Stimulated activated CD4-positive, alpha-beta T cell treated with anti-CD3 and anti-CD28 coated beads, Interleukin-4, amount 100 ng/mL, for 48 hours (primary cell): ENCODE measurements around the gene FOXA2.
"Not testable (repeated sequence)": the region's sequence is repeated elsewhere in the genome, so short reads cannot be mapped to it uniquely, and the experiment has no call there.

Experiments
- DNase-seq, 2 donors: peaks; one replicate each; pipeline ENCODE4 v3.0.0-alpha.2; 2020; ENCODE audit warnings: low read depth in 2 of 2

FOXA2 gene

DNA sequence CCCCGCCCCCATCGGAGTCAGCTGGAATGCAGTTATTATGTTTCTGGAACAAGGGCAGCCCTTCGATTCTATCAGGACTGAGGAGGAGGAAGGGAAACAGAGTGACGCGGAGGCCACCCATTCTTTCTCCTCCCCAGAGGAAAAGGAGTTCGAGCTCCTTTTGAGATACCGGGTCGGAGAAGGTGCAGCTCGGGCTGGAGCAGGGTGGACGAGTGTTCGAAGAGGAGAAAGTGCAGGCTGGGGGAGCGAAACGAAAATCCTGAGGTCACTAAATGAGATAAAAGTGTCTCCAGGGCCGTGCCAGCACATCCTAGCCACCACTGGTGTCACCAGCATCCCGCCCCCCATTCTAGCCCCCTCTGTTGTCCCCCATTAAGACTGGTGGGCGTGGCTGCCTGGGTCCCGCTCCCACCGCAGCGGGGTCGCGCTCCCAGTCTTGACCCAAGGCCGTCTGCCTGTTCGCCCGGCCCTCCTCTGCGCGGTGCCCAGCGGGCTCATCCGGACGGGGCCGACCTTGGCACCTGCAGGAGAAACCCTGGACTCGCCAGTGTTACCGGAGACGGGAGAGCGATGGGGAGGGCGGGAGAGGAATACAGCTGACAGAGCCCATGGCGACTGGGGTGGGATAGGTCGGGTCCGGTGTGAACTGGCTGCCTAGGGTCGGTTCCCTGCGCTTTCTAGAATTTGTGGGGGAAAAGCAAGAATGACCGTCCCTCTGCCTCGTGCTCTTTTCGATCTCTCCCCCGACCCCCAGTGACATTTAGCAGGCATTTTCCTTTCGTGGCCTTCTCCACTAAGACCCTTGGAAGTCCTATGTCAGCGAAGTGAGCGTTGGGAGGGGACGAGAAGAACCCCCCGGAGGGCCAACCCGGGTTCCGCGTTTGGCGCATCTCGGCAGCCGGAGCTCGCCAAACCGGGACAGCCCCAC is 16.2 kb downstream of the FOXA2 start:
- no peak for DNase-seq

DNA sequence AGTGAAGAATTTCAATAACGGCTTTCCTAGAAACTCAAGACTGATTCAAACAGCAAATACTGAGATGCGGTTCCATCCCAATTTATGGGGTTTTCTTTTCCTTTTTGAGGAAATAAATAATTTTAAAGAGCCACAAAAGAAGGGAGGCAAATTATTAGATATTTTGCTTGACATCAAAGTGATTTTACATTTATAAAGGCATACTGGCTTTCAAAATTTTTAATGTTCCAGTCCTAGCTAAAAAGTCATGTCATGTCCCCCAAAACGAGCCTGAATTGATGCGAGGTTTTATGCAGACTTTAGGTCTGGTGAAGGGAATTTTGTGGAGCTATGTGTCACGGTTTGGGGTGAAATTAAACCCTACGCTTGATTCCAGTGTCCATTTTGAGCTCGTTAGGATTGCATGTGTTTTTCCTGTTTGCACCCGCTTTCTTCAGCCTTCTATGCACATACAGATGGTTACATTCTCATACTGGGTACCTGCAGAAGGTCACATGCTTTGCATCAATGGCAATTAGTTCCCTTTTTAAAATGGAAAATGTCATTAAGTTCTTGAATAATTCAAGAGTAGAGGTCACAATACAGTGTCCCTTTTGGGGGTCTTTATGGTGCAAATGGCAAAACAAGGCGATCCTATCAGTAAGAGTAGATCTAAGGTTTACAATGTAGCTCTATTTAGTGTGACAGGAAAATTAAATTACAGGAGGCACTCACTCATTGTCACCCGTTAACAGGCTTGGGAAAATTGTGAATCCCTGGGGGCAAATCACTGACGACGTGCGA is 17.3 kb downstream of the FOXA2 start:
- no peak for DNase-seq

DNA sequence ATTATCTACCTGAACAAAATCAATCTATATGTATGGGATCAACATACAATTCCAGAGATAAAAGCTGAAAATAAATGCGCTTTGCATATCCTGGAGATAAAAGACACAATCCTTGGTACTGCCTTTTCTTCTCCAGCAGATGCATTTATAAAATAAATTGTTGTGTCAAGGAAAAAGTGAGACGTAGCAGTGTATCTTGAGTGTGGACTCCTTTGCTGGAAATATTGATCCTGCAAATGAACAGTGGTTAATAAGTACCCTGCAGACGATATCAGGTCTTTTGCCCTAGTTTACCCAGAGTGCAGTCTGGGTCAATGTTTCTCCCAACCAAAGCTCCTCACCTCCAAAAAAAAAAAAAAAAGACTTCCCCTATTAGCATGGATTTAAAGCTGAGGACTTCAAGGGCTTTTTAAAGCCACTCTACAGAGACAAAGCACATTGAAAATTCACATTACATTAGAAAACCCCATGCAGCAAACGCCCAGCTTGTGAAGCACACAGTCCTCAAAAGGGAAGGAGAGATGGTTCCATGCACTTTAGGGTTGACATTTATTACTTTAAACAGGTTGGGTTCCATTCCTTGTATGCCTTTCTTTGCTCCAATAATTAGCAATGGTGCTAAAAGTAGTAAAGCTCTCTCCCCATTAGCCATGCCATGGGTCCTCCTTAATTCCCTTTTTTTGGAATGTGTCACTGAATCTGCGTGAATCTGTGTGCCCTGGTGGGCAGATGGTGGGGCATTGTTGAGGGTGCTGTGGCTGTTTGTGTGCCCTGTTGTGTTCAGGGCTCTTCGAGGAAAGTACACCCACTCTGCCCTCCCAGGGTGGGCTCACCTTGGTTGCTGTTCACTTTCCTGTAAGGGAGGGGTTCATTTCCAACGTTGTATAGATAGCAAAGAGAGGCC is 21.1 kb downstream of the FOXA2 start:
- no peak for DNase-seq

- DNase-seq = no peak
These were observed 21.8 kb downstream of the FOXA2 start for GRCh38 chr20:22562620-22563019.

GRCh38 chr20:22561965-22562577 is 22.3 kb downstream of the FOXA2 start:
- no peak for DNase-seq

- no peak for DNase-seq
These were observed 23.6 kb downstream of the FOXA2 start for GRCh38 chr20:22560817-22561216.

DNA sequence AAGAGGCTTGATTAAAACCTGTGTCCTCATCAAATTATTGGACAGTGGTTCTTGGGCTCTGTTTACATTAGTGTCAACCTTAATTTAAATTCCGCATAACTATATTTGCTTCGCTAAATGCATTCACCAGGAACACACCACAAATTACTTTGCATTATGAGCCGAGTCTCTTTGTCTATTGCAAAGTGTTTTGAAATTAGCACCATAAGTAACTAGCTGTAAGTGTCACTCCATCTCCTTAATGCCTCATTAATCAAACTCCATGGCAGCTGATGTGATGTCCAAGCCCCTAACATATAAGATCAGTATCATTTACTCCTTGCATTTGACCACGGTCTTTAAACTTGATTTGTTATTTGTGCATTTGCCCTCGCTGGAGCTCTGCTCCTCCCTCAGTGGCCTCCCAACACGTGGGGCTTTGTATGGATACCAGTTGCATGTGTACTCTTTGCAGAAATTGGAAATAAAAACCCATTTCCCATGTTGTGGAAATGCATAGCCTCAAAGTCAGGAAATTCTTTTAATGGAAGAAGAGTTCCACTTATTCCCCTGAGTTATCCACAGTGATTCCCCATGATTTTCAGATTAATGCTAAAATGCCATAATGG is 24.6 kb downstream of the FOXA2 start:
- no peak for DNase-seq

DNA sequence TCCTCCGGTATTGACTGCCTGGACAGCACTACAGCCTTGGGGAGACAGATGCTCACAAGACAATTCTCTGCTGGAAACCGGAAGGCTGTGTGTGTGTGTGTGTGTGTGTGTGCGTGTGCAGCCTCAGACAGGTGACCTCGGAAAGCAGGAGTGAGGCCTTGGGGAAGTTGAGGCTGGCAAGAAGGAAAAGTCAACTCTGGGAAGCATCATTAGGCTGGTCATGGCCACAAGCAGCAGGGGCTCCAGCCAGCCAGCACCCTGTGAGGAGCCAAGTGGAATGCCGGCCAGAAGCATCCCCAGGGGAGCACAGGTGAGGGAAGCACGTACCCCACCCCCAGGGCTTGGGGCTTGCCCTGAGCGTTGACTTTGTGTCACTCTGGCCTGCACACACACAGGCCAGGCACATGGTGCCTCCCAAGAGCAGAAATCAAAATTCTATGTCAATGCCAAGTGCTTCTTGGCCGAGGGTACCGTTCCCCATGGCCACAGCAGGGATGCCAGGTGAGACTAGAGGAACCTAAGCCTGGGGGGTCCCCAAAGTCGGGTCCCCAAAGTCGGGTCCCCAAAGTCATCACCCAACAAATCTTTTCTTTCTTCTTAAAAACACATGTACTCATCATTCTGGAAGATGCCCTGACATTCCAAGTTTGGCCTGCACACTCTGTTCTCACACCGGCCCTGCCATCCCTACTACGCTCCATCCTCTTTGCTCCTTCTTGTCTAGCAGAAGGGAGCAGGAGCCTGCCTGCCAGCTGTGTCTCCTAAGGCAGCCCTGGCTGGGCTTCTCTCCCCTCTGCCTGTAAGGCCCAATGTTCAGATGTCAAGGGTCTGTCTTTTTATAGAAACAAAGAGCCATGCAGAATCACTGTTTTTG is 26.7 kb downstream of the FOXA2 start:
- no peak for DNase-seq

- no peak for DNase-seq
These were observed 27.8 kb downstream of the FOXA2 start for GRCh38 chr20:22556565-22557056.

GRCh38 chr20:22555791-22556564 is 28.4 kb downstream of the FOXA2 start:
- DNase-seq = no peak

DNA sequence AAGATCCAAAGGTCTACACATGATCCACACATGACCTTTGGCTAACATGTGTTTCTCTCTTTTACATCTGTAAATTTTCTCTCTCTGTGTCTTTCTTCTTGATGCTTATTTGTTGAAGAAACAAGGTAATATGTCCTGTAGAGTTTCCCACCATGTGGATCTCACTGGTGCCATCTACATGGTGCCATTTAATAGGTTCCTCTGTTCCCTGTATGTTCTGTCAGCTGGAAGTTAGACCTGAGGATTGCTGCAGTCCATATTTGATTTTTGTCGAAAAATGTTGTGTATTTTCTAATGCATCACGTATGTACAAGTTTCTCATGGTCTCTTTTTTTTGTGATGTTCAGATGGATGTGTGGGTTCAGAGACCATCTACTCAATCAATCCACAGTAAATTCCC is 30.0 kb downstream of the FOXA2 start:
- DNase-seq = no peak

GRCh38 chr20:22550514-22550913 is 33.9 kb downstream of the FOXA2 start:
- not testable (repeated sequence) for DNase-seq

DNA sequence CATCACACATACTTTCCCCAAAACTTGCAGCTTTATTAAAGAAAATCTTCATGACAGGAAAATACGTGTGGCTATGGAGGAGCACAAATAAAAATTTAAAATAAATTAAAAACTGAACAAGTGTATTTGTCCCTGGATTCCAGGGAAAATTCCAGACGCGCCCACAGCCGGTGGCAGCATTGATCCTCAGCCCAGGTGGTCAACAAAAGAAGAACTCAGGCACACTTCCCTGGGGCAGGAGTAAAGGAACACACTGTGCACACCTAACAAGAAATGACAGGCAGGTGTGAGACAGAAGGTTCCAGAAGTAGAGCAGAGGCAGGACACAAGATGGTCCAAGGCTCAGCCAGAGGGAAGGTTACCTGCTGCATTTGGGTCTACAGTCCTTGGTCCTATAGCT is 36.3 kb downstream of the FOXA2 start:
- DNase-seq = no peak

GRCh38 chr20:22546344-22546743 is 38.0 kb downstream of the FOXA2 start:
- no peak for DNase-seq

DNA sequence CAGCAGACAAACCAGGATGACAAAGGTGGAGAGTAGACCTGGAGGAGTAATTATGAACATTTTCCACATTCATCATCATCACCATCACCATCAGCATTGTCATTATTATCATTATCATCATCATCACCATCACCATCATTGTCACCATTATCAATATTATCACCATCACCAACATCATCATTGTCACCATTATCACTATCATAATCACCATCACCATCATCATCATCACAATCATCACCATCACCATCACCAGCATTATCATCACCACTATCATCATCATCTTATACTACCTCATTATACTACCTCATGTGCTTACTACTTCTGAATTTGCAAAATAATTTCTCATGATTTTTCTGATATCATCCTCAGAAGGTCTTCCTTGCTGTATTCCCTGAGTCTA is 39.3 kb downstream of the FOXA2 start:
- no peak for DNase-seq

DNA sequence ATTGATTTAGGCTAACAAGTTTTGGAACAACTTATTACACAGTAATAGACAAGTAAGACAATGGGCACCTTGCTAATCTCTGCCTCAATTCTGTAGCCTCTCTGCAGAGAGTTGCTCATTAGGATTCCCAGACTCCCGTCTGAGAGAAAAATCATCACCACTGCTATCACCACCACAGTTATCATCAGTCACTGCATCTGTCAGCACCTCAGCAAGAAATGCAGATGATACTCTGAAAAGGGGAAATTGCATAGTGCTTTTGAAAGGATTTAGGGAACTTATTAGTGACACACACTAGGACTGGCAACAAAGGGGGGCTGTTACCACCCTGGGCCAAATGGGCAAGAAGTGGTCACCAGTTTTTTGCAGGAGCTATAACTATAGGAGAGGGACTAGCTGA is 39.9 kb downstream of the FOXA2 start:
- no peak for DNase-seq

DNA sequence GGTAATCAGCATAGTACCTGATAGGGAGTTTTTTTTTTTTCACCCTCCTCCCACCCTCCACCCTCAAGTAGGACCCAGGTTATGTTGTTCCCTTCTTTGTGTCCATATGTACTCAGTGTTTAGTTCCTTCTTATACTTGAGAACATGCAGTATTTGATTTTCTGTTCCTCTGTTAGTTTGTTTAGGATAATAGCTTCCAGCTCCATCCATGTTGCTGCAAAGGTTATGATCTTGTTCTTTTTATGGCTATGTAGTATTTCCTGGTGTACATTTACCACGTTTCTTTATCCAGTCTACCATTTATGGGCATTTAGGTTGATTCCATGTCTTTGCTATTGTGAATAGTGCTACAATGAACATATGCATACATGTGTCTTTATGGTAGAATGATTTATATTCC is 41.9 kb downstream of the FOXA2 start:
- DNase-seq = no peak

DNA sequence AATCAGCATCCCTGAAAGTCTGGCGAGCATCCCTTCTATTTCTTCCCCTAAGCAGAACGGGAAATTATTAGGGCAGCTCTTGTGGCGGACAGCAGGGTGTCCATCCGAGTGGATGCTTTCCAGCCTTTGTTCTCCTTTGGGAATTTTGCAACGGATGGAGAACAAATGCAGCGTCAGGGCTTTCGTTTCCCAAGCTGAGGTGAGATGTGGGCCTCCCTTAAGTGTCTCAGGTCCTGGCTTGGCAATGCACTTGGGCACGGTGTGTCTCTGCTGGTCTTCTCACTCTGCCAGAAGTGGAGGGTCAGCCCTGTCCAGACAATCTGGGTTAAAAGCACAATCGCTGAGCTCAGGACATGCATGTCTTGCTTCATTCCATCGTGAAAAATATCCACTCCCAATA is 43.5 kb downstream of the FOXA2 start:
- DNase-seq = no peak
